T-helper 22 cell (primary cell): ENCODE measurements around the gene ARGLU1.

Experiments used
- DNase-seq: peaks from one replicate; pipeline ENCODE4 v3.0.0-alpha.2; 2020; ENCODE audit warnings: low read depth

The ARGLU1 gene

GRCh38 chr13:106499113-106499512 lies 68.8 kb downstream of the ARGLU1 start:
- DNase-seq = no peak

GRCh38 chr13:106498571-106498970 lies 69.4 kb downstream of the ARGLU1 start:
- no peak for DNase-seq

- DNase-seq = no peak
Measured at GRCh38 chr13:106498158-106498557, 69.8 kb downstream of the ARGLU1 start.

GRCh38 chr13:106497079-106497478 lies 70.9 kb downstream of the ARGLU1 start:
- DNase-seq = no peak

- no peak for DNase-seq
Measured at GRCh38 chr13:106496072-106496997, 71.6 kb downstream of the ARGLU1 start.

- DNase-seq = no peak
Measured at GRCh38 chr13:106494936-106495335, 73.0 kb downstream of the ARGLU1 start.

- DNase-seq = no peak
Measured at GRCh38 chr13:106494506-106494905, 73.4 kb downstream of the ARGLU1 start.

- DNase-seq = no peak
Measured at GRCh38 chr13:106493533-106494220, 74.3 kb downstream of the ARGLU1 start.

GRCh38 chr13:106492588-106493475 lies 75.1 kb downstream of the ARGLU1 start:
- no peak for DNase-seq

GRCh38 chr13:106491928-106492587 lies 75.9 kb downstream of the ARGLU1 start:
- DNase-seq = no peak
